Hypothalamus (tissue), 51 donors: ENCODE data around the gene GPHN.

Experiments
- DNase-seq, 51 donors: peaks; one replicate each; lab custom pipeline; 2025; lab: John Stamatoyannopoulos, UW

The GPHN gene

DNA sequence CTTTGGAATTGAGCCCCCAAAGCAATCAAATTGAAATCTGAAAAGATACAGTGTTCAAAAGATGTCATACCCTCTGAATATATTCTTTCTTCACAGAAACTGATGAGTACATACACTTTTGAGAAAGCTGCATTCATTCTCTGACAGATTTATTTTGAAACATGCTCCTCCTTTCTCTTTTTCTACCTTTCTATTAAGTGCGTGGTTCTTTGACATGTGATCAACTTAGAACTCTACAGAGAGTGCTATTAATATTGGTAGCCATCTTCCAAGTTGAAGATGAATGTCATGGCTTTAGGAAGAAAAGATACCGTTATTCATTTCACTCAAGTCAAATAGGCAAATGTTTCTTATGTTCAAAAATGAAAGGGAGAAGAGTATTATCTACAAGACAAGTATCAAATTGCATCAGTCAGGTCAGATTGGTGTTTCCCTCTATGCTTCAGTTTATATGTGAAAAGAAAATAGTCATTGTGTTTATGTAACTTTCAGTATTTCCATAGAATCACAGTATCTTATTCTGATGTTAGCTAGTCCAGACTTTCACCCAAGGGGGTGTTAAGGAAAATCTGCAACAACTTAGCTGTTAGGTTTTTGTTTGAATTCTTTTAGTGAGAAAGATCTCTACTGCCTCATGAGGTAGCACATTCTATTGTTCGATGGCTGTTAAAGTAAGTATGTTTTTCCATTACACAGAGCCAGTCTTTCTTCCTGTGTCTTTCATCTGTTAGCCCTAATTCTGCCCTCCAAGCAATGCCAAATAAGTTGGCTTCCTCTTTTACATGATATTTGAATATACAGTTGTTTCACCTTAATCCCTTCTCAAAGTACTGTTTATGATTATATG, 625.9 kb downstream of the GPHN start:
- DNase-seq = no peak

DNA sequence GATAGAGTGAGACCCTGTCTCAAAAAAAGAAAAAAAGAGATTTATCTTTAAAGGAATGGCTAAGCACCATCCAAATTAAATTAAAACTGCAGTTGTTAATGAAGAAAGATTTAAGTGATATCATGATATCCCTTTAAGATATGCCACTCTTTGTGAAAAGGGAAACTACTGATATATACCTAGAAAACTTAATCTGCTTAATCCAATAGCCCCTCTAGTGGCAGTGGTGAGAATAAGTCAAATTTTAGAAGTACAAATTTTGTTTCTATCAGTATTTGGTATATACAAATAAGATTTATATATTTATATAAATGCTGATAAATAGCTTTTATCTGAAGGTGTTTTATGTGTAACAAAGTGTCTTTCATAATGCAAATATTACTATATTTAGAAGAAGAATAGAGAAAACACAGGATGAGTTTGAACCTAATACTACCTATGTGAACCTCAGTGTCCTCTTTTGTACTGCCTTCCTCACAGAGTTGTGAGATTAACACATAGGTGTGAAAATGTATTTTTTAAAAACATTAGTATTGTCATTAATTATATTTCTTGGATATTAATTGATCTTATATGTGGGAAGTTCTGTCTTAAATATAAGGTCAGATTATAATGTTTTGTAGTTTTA, 629.9 kb downstream of the GPHN start:
- DNase-seq = no peak

GRCh38 chr14:67140556-67140955, 632.6 kb downstream of the GPHN start:
- no peak for DNase-seq

DNA sequence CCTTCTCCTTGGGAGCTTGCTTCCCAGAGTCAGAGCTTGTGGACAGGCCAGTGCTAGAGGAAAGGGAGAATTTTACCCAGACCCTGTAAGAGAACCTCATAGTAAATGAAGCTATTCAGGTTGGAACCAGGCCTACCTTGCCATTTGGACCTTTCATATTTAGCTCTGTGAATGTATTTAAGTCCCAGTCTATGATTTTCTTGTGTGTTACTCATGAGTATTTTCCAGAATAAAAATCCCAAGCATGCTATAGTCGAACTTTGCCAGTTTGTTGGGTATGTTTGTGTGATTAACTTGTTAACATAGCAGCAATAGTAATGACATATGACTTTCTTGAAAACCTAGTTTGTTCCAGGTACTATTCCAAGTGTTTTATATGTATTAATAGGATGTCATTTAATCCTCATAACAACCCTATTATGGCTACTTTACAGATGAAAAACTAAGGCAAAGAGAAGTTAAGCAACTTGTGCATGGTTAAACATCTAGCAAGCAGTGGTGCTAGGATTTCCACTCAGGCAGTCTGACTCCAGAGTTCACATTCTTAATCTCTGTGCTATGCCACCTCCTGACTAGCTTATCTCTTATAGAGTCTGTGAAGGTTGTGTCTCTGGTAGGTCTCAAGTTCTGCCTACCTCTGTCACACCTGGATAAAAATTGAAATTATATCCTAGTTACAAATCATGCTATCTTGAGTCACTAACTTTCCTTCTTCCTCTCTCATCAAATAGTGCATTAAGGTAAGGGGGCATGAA, 633.4 kb downstream of the GPHN start:
- no peak for DNase-seq

DNA sequence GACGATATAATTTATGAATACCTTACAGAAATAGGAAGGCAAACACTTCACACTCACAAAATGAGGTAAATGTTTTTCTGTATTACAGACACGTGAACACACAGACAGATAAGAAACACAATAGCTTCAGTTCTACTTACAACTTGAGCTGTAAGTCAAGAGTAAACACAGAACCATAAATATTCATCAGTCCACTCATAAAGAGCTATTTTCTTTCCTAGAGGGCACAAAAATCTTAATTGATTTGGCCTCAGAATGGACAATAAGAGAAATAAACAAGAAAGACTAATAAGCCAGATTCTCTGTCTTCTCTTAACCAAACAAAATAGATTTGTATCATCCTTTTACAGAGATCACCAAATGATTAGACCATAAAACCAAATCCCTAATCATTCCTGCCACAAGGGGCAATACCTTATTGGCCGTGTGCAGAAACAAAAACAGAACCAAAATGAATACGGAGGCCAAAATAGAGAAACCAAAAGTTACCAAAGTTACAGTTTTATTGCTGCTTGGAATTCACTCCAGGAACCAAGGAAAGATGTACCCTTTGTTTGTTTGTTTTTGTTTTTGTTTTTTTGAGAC, 643.2 kb downstream of the GPHN start:
- no peak for DNase-seq

- no peak for DNase-seq
Observed at GRCh38 chr14:67158566-67158965, 650.6 kb downstream of the GPHN start.

- no peak for DNase-seq
Observed at GRCh38 chr14:67162385-67162784, 654.4 kb downstream of the GPHN start.

DNA sequence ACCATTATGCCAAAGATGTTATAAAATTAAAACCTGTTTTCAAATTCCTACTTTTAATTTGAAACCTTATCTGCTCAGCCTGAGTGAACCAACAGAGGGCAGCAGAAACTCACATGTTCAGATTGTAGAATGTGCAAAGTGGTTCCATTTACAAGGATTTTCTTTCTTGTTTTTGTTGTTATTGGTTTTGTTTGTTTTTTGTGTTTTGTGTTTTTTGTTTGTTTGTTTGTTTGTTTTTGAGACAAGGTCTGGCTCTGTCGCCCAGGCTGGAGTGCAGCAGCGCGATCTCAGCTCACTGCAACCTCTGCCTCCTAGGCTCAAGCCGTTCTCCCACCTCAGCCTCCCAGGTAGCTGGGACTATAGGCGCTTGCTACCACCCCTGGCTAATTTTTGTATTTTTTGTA, 658.5 kb downstream of the GPHN start:
- peak in 16 of 51 donors; percentile 1 to 59 (median 8) for DNase-seq

- no peak for DNase-seq
Observed at GRCh38 chr14:67167420-67168109, 659.6 kb downstream of the GPHN start.

- no peak for DNase-seq
Observed at GRCh38 chr14:67168110-67168441, 660.1 kb downstream of the GPHN start.

GRCh38 chr14:67170660-67171059, 662.7 kb downstream of the GPHN start:
- no peak for DNase-seq

DNA sequence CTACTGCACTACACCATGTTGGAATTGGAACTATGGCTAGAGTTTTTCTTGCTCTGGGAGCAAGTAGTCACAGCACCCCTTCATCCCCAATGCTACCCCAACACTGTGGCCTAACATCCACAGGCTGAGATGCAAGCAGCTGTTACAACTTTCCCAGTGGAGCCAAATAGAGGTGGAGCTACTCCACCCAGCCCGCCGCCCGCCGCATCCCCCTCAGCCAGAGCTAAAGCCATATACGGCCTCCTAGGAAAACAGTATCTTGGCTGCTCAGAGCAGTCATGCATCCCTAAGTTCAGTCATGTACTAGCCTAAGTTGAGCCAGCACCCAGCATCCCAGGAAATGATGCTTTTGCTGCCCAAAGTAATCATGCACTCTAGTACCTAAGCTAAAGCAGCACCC, 664.1 kb downstream of the GPHN start:
- no peak for DNase-seq

DNA sequence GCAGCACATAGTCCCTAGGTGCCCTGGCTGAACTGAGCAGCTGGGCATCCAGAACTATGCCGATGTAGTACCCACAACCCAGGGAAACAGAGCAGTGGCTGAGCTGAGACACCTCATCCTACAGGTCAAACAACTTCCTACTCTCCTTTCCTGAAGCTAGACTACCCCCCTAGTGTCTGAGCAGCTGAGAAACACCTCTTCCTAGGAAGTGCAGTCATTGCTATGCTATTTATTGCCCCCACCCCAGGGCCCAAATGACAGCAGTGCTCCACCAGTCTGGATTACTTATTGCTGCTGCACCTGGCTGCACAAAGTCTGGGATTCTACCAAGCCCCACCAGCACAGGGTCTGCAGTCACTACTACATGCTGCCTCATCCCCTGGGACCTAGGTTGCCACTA, 664.6 kb downstream of the GPHN start:
- no peak for DNase-seq

DNA sequence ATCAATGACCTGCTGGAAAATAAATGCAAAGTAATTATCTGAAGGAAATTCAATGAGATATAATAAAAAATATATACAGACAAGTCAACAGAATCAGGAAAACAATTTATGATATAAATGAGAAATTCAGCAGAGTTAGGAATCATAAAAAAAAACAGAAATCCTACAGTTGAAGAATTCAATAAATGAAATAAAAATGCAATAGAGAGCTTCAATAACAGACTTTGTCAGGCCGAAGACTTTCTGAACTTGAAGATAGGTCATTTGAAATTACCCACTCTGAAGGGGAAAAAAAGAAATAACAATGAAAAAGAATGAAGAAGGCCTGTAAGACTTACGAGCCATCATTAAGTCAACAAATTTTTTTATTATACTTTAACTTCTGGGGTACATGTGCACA, 665.8 kb downstream of the GPHN start:
- DNase-seq = no peak

DNA sequence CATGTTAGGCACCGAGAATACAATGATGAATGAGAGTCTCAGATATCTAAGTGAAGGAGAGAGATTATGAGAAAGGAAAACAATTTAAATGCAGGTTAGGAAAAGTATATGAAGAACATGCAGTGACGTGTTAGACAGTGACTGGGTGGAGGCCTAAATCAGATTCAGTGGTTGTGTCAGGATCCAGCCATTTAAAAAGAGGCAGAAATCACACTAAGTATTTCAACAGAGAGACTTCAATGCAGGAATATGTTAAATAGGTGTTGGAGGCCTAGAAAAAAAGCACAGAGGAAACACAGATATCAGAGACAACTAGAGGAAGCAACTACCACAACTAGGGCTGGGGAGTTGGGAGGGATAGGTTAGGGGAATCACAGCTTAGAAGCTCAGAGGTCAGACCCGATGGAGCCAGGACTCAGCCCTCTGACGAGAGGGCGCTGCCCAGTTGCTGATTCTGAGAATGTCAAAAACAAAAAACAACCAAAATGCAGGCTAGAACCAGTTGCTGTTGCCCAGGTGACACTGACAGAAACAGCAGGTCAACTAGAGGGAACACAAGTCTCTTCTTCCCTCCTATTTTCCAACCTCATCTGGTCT, 678.3 kb downstream of the GPHN start:
- no peak for DNase-seq

DNA sequence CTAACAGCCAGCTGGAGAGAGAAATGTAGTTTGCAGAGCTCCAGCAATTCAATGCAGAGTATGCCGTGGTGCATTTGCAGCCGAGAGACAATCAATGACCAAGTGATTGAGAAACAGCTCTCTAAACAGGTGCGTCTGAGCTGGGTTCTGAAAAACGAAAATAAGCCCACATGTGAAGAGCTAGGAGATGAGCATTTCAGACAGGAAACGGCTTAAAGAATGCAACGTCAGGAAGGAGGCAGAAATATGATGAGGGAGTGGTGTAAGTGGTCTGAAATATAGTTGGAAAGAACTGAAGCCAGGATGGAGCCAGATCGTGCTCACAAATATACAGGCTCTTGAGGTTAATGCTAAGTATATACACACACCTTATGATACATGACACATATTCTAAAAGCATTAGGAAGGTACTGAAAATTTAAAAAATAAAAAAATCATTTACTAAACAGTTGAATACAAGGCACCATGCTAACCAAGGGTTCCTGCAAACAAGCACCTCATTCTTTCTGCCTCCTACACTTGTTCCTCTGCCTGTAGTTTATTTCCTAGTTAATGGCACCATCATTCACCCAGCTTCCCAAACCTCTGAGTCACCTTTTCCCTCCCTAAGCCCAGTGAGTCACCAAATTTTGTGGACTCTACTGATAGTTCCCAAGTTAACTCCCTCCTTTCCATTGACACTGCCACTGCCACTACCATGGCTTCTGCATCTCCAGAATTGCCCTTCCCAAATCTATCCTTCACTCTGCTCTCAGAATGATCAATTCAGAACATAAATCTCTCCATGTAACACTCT, 679.0 kb downstream of the GPHN start:
- peak in 2 of 51 donors; percentile 5 to 8 for DNase-seq

- no peak for DNase-seq
Observed at GRCh38 chr14:67187826-67188225, 679.9 kb downstream of the GPHN start.

GRCh38 chr14:67188326-67188725, 680.4 kb downstream of the GPHN start:
- no peak for DNase-seq

DNA sequence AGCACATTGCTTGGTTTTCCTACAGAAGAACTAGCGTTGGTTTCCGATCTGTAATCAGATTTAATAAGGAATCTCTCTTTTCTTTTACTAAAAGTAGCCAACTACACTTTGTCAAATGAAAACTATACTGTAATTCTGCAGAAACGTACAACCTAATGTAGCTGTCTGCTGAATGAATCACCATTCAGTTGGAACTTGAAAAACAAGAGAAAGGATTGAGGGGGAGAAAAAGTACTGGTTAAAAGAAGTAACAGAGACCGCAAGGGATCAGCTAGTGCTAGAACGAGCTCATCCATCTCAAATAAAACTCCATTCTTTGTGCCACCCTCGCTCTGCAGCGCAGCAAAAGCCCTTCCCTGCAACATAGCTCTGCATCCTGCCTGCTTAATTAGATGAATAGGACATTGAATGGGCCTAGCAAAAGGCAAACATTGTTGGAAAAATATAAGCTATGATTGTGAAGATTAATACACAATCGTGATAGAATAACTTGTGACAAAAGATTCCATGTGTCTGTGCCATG, 683.9 kb downstream of the GPHN start:
- DNase-seq = peak in 8 of 51 donors; percentile 1 to 68 (median 6)
